PC-3 (cell line): ENCODE measurements around the gene PLA2G4A.

Source experiments
- CTCF ChIP-seq: fragments of 300-600 bp; sonication (generic); conservative IDR thresholded peaks from 2 replicates; pipeline ENCODE4 v1.5.1; 2017; ENCODE audit warnings: antibody characterized with exemption, low read depth, mild to moderate bottlenecking, low read length
- EZH2 ChIP-seq: fragments of 300-600 bp; sonication (generic); IDR thresholded peaks from one replicate; pipeline ENCODE4 v1.6.1; 2017; ENCODE audit warnings: antibody characterized with exemption, mild to moderate bottlenecking, low read length; ENCODE audit not compliant: unreplicated experiment
- EZH2phosphoT487 ChIP-seq: fragments of 300-600 bp; sonication (generic); IDR thresholded peaks from 2 replicates; pipeline ENCODE4 v1.6.1; 2018; ENCODE audit warnings: mild to moderate bottlenecking, antibody characterized with exemption, low read length, borderline replicate concordance

- TF ChIP-seq CTCF, result no peak
- no peak for TF ChIP-seq EZH2phosphoT487
- no peak for TF ChIP-seq EZH2
Observed at GRCh38 chr1:187013582-187014200, 184.9 kb downstream of the PLA2G4A start.
